H1 (cell line): ENCODE measurements around the gene COL2A1. TPM values are rescaled to one million over a fixed set of nuclear protein-coding genes. Genes with fewer than 3 reads are reported as not detected.

ENCODE experiments used
- CTCF ChIA-PET: fragments of 300-600 bp; sonication (Branson Sonifier 250); formaldehyde crosslinking; loops from one replicate; lab custom pipeline; 2021; ENCODE audit not compliant: partially characterized antibody; lab: Charles Lee
- POLR2A ChIA-PET: fragments of 300-600 bp; sonication (Branson Sonifier 250); formaldehyde crosslinking; loops from one replicate; lab custom pipeline; 2021; ENCODE audit warnings: inconsistent platforms; ENCODE audit not compliant: partially characterized antibody; lab: Charles Lee
- DNase-seq, 2 experiments: peaks; one replicate each; pipeline versions ENCODE4 v3.0.0 to v3.0.0-alpha.2; 2010 to 2022; ENCODE audit warnings: low spot score in 2 of 2, low read depth in 1 of 2, mixed read lengths in 1 of 2
- FAIRE-seq: peaks from 2 replicates; lab custom pipeline; 2011; peaks lifted over from hg19 to GRCh38; lab: Jason Lieb, UNC
- H2AFZ ChIP-seq: 2 replicates; pipeline ENCODE4 v1.8.1; 2012; ENCODE audit warnings: low read length, inconsistent platforms
- H2AK5ac ChIP-seq: 2 replicates; pipeline ENCODE4 v1.6.1; 2013; ENCODE audit warnings: low read depth, low read length
- H2BK120ac ChIP-seq: replicated peaks from 2 replicates; pipeline ENCODE3; 2013; ENCODE audit warnings: low read depth, low read length, inconsistent platforms
- H2BK12ac ChIP-seq: 2 replicates; pipeline ENCODE4 v1.6.1; 2013; ENCODE audit warnings: low read depth, low read length
- H2BK15ac ChIP-seq: 2 replicates; pipeline ENCODE4 v1.6.1; 2013; ENCODE audit warnings: low read length
- H2BK20ac ChIP-seq: 2 replicates; pipeline ENCODE4 v1.6.1; 2013; ENCODE audit warnings: low read length
- H2BK5ac ChIP-seq: 2 replicates; pipeline ENCODE4 v1.6.1; 2013; ENCODE audit warnings: low read depth, low read length
- H3K14ac ChIP-seq: 2 replicates; pipeline ENCODE4 v1.6.1; 2013; ENCODE audit warnings: inconsistent platforms; ENCODE audit not compliant: insufficient read length
- H3K18ac ChIP-seq: 2 replicates; pipeline ENCODE4 v1.6.1; 2013; ENCODE audit warnings: low read length; ENCODE audit errors: extremely low read depth
- H3K23ac ChIP-seq: 2 replicates; pipeline ENCODE4 v1.6.1; 2013; ENCODE audit warnings: inconsistent platforms; ENCODE audit not compliant: insufficient read length
- H3K23me2 ChIP-seq: 2 replicates; pipeline ENCODE4 v1.6.1; 2013; ENCODE audit warnings: low read depth, low read length
- H3K27ac ChIP-seq: 2 replicates; pipeline ENCODE4 v1.6.1; 2011; ENCODE audit warnings: low read depth, low read length, inconsistent platforms
- H3K27me3 ChIP-seq, 4 experiments: replicated peaks in 1 of 4; 1 replicate in 1 of 4; 2 replicates in 3 of 4; pipeline versions ENCODE4 v1.6.1 to v1.8.1; 2011 to 2013; ENCODE audit warnings: low read length in 3 of 4, mild to moderate bottlenecking in 3 of 4, inconsistent platforms in 2 of 4, mixed read lengths in 2 of 4, moderate library complexity in 1 of 4; ENCODE audit not compliant: control insufficient read depth in 3 of 4, insufficient read depth in 3 of 4; ENCODE audit errors: extremely low read depth in 1 of 4
- H3K36me3 ChIP-seq, 4 experiments: 2 replicates each; pipeline versions ENCODE4 v1.6.1 to v1.8.1; 2011 to 2013; ENCODE audit warnings: mild to moderate bottlenecking in 4 of 4, low read length in 3 of 4, moderate library complexity in 2 of 4, control low read depth in 1 of 4, inconsistent platforms in 1 of 4; ENCODE audit not compliant: insufficient read depth in 4 of 4, control insufficient read depth in 2 of 4
- H3K4ac ChIP-seq: replicated peaks from 2 replicates; pipeline ENCODE3; 2013; ENCODE audit warnings: low read length, low read depth, mixed read lengths, inconsistent platforms; ENCODE audit not compliant: insufficient read length
- H3K4me1 ChIP-seq, 4 experiments: replicated peaks in 1 of 4; 1 replicate in 1 of 4; 2 replicates in 3 of 4; pipeline versions ENCODE4 v1.6.1 to v1.8.1; 2011 to 2013; ENCODE audit warnings: low read length in 3 of 4, inconsistent platforms in 2 of 4, mixed read lengths in 1 of 4; ENCODE audit not compliant: insufficient read depth in 4 of 4, control insufficient read depth in 3 of 4
- H3K4me2 ChIP-seq, 2 experiments: 2 replicates each; pipeline versions ENCODE4 v1.6.1 to v1.8.1; 2011 to 2013; ENCODE audit warnings: low read depth in 2 of 2, low read length in 2 of 2, control low read depth in 1 of 2, inconsistent platforms in 1 of 2, mild to moderate bottlenecking in 1 of 2; ENCODE audit not compliant: insufficient read depth in 1 of 2
- H3K4me3 ChIP-seq, 4 experiments: fragments of 200-600, 300-600 bp in 1 of 4; sonication (generic), shearing (Covaris generic), sonication (Bioruptor Twin) in 1 of 4; 2 replicates each; pipeline versions ENCODE4 v1.5.1 to v1.8.1; 2011 to 2016; ENCODE audit warnings: low read length in 4 of 4, low read depth in 3 of 4, control low read depth in 2 of 4, inconsistent platforms in 2 of 4, mild to moderate bottlenecking in 2 of 4, mixed read lengths in 1 of 4, moderate library complexity in 1 of 4; ENCODE audit not compliant: insufficient read depth in 2 of 4; ENCODE audit errors: extremely low read depth in 1 of 4
- H3K56ac ChIP-seq: replicated peaks from 2 replicates; pipeline ENCODE3; 2013; ENCODE audit warnings: low read depth, mild to moderate bottlenecking, mixed read lengths, low read length, inconsistent platforms; ENCODE audit not compliant: insufficient read length
- H3K79me1 ChIP-seq: 2 replicates; pipeline ENCODE4 v1.6.1; 2013; ENCODE audit warnings: low read depth, low read length, control low read depth
- H3K79me2 ChIP-seq, 2 experiments: 2 replicates each; pipeline versions ENCODE4 v1.6.1 to v1.8.1; 2012 to 2013; ENCODE audit warnings: low read length in 2 of 2, mild to moderate bottlenecking in 2 of 2, inconsistent platforms in 1 of 2; ENCODE audit not compliant: insufficient read depth in 2 of 2, control insufficient read depth in 1 of 2
- H3K9ac ChIP-seq, 4 experiments: replicated peaks in 1 of 4; 1 replicate in 1 of 4; 2 replicates in 3 of 4; pipeline versions ENCODE4 v1.6.1 to v1.8.1; 2011 to 2013; ENCODE audit warnings: low read depth in 3 of 4, low read length in 3 of 4, control low read depth in 2 of 4, mild to moderate bottlenecking in 2 of 4, moderate library complexity in 2 of 4, inconsistent platforms in 1 of 4; ENCODE audit errors: extremely low read depth in 1 of 4
- H3K9me3 ChIP-seq, 2 experiments: 2 replicates each; pipeline versions ENCODE4 v1.6.1 to v1.8.1; 2012 to 2013; ENCODE audit warnings: mild to moderate bottlenecking in 2 of 2, moderate library complexity in 2 of 2, control low read depth in 1 of 2, inconsistent platforms in 1 of 2, low read depth in 1 of 2, low read length in 1 of 2, mixed read lengths in 1 of 2; ENCODE audit not compliant: insufficient read depth in 2 of 2
- H4K20me1 ChIP-seq, 2 experiments: replicated peaks in 1 of 2; 2 replicates each; pipeline versions ENCODE3 to v1.8.1; 2011 to 2013; ENCODE audit warnings: inconsistent platforms in 2 of 2, low read length in 2 of 2, mild to moderate bottlenecking in 1 of 2; ENCODE audit not compliant: insufficient read depth in 2 of 2, control insufficient read depth in 1 of 2
- H4K5ac ChIP-seq: 2 replicates; pipeline ENCODE4 v1.6.1; 2013; ENCODE audit warnings: low read length, low read depth, mixed read lengths, inconsistent platforms; ENCODE audit not compliant: insufficient read length
- H4K8ac ChIP-seq: 2 replicates; pipeline ENCODE4 v1.8.0; 2013; ENCODE audit warnings: mild to moderate bottlenecking, moderate library complexity, low read length, inconsistent platforms; ENCODE audit not compliant: insufficient read depth; ENCODE audit errors: extremely low read depth
- H4K91ac ChIP-seq: replicated peaks from 2 replicates; pipeline ENCODE3; 2013; ENCODE audit warnings: low read length, mixed read lengths, inconsistent platforms; ENCODE audit not compliant: insufficient read length
- CHD2 ChIP-seq: IDR thresholded peaks from 2 replicates; pipeline ENCODE4 v1.6.1; 2012; ENCODE audit warnings: low read length, improper control_type of control experiment
- POLR2AphosphoS5 ChIP-seq: IDR thresholded peaks from 2 replicates; pipeline ENCODE4 v1.6.1; 2011; ENCODE audit warnings: low read depth, low read length
- WGBS, 2 experiments: shearing (Covaris generic) in 1 of 2; methylation state at CpG; one replicate each; pipeline versions ENCODE4 v1.1.6 to v1.1.7; 2013 to 2015; ENCODE audit warnings: low lambda C conversion rate in 2 of 2, mixed read lengths in 2 of 2, inconsistent platforms in 1 of 2, low coverage in 1 of 2, missing lambda C conversion rate in 1 of 2; ENCODE audit not compliant: insufficient replicate concordance in 2 of 2, insufficient coverage in 1 of 2, insufficient read length in 1 of 2; ENCODE audit errors: extremely low coverage in 1 of 2, missing lambda C conversion rate in 1 of 2; 5-methylcytosine and 5-hydroxymethylcytosine counted together
- polyA plus RNA-seq, 7 experiments: library from polyadenylated mRNA; depleted of rRNA in 3 of 7; stranded (reverse) in 5 of 7; unstranded in 2 of 7; fragments of >200 nt in 5 of 7; fragments of 200-250 nt in 2 of 7; gene quantifications; 1 replicate in 5 of 7; 2 replicates in 1 of 7; 4 replicates in 1 of 7; pipeline versions ENCODE4 v1.2.1 to v1.2.3, GENCODE V29; 2011 to 2013; ENCODE audit warnings: missing spikeins in 2 of 7, mixed read lengths in 2 of 7
- total RNA-seq: library from RNA; stranded (reverse); fragmentation: NEBNext Ultra II Directional; extraction: Animal tissue kit (Norgen Biotek cat#: 25700); gene quantifications from 2 replicates; pipeline ENCODE4 v1.2.1, GENCODE V29; 2021

The COL2A1 gene
- total and polyA plus RNA-seq, 2 of the 8 experiments (the other 6 are each of a cell fraction or from before 2014, with no cell fraction given) = 4.2 to 14.6 TPM

DNA sequence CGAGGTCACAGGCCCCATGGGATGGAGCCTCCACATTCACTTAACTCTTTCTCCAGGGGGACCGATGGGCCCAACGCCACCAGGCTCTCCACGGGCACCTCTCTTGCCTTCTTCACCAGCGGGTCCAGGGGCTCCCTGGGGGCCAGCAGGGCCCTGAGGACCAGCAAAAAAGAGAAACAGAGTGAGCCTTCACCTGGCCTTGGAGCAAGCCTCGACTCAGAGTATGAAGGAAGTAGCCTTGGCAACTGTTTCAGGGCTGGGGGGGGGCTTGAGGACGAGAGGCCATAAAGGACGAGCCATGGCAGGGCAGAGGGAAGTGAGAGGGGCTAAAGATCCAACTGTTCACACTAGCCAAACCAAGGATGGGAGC, 18.0 kb downstream of the COL2A1 start:
- Histone ChIP-seq H2BK20ac (no peak overlapping the region), H3K79me2 (no peaks in the 10 kb centered on the region), H3K4me1 (peaks cover 0 to 7% (median 3%) of the 10 kb centered on the region in 4 experiments; a peak in 4 of 7 replicates), H2BK5ac (no peak overlapping the region), H3K4me2 (no peak overlapping the region), H3K36me3 (no peaks in the 10 kb centered on the region), H3K18ac (no peak overlapping the region), H3K4ac (no peak overlapping the region), H3K79me1 (no peaks in the 10 kb centered on the region), H3K9me3 (no peaks in the 10 kb centered on the region), H3K4me3 (no peak overlapping the region), H2AFZ (no peak overlapping the region), H3K14ac (no peak overlapping the region), H2BK120ac (no peak overlapping the region), H3K27ac (no peak overlapping the region), H4K8ac (no peak overlapping the region), H3K9ac (no peak overlapping the region), H3K23me2 (no peaks in the 10 kb centered on the region), H3K56ac (no peak overlapping the region), H2AK5ac (no peak overlapping the region), H3K23ac (no peak overlapping the region), H4K5ac (no peak overlapping the region), H3K27me3 (peaks cover 0 to 2% (median 0%) of the 10 kb centered on the region in 4 experiments; a peak in 2 of 7 replicates), H4K20me1 (peaks cover 0 to 2% of the 10 kb centered on the region in 2 experiments), H4K91ac (no peak overlapping the region), H2BK12ac (no peak overlapping the region), H2BK15ac (no peak overlapping the region)
- FAIRE-seq (no peak), DNase-seq (no peak)
- 92% methylated on average over 8 of the region's 8 CpGs; no CpG with 5 or more reads in 1 of the 2 experiments for WGBS, 2 experiments
- TF ChIP-seq POLR2AphosphoS5 (no peak), CHD2 (no peak)
- CTCF ChIA-PET = no interaction called here
- POLR2A ChIA-PET = no interaction called here
